Smooth muscle cell (in vitro differentiated cells): ENCODE results near the gene AMFR. TPM values are rescaled to one million over a fixed set of nuclear protein-coding genes. Genes with fewer than 3 reads are reported as not detected.

Source experiments
- DNase-seq: peaks from one replicate; lab custom pipeline; 2025; ENCODE audit not compliant: unreplicated experiment; lab: John Stamatoyannopoulos, UW
- H2AFZ ChIP-seq: fragments of 200-600 bp; sonication (generic); 2 replicates; pipeline ENCODE4 v1.6.0; 2016; ENCODE audit warnings: antibody characterized with exemption, low read depth, mild to moderate bottlenecking
- H3F3A ChIP-seq: fragments of 200-600 bp; sonication (generic); 2 replicates; pipeline ENCODE4 v1.6.0; 2017; ENCODE audit warnings: antibody characterized with exemption, low read depth
- H3K27ac ChIP-seq: fragments of 200-600 bp; sonication (generic); 2 replicates; pipeline ENCODE4 v1.5.1; 2016; ENCODE audit warnings: low read depth, mild to moderate bottlenecking
- H3K27me3 ChIP-seq: fragments of 200-600 bp; sonication (generic); 2 replicates; pipeline ENCODE4 v1.6.1; 2016; ENCODE audit warnings: low read depth, mild to moderate bottlenecking
- H3K36me3 ChIP-seq: fragments of 200-600 bp; sonication (generic); 2 replicates; pipeline ENCODE4 v1.5.1; 2016; ENCODE audit warnings: low read depth
- H3K4me1 ChIP-seq: fragments of 200-600 bp; sonication (generic); 2 replicates; pipeline ENCODE4 v1.5.1; 2016; ENCODE audit warnings: low read depth
- H3K4me2 ChIP-seq: fragments of 200-600 bp; sonication (generic); 2 replicates; pipeline ENCODE4 v1.6.0; 2016; ENCODE audit warnings: mild to moderate bottlenecking
- H3K4me3 ChIP-seq: fragments of 200-600 bp; sonication (generic); 2 replicates; pipeline ENCODE4 v1.5.1; 2016; ENCODE audit warnings: mild to moderate bottlenecking
- H3K79me2 ChIP-seq: fragments of 200-600 bp; sonication (generic); 2 replicates; pipeline ENCODE4 v1.6.0; 2016; ENCODE audit warnings: low read depth, mild to moderate bottlenecking
- H3K9ac ChIP-seq: fragments of 200-600 bp; sonication (generic); 2 replicates; pipeline ENCODE4 v1.6.0; 2016; ENCODE audit warnings: low read depth
- H3K9me3 ChIP-seq: fragments of 200-600 bp; sonication (generic); replicated peaks from 2 replicates; pipeline ENCODE4 v1.5.1; 2016; ENCODE audit warnings: low read depth
- H4K20me1 ChIP-seq: fragments of 200-600 bp; sonication (generic); 2 replicates; pipeline ENCODE4 v1.6.0; 2016; ENCODE audit warnings: low read depth
- WGBS: methylation state at CpG from one replicate; pipeline ENCODE4 v1.1.7; 2016; ENCODE audit warnings: low lambda C conversion rate; 5-methylcytosine and 5-hydroxymethylcytosine counted together
- polyA plus RNA-seq: library from polyadenylated mRNA; unstranded; fragments of >200 nt; fragmentation: Nextera tagmentation; extraction: Ambion mirVana; gene quantifications from 2 replicates; pipeline ENCODE4 v1.2.1, GENCODE V29; 2016
- total RNA-seq: library from RNA; depleted of rRNA; stranded (reverse); fragments of >200 nt; gene quantifications from 2 replicates; pipeline ENCODE4 v1.2.3, GENCODE V29; 2014
- TF ChIP-seq, protein P1 (sequence below): fragments of 200-600 bp; sonication (generic); IDR thresholded peaks from 2 replicates; pipeline ENCODE4 v1.5.1; 2017; ENCODE audit warnings: borderline replicate concordance, mild to moderate bottlenecking, antibody characterized with exemption; ENCODE audit not compliant: insufficient read depth, poor library complexity, severe bottlenecking

Gene AMFR
- total and polyA plus RNA-seq, 2 experiments from 2014 or later: 45.2 to 76.6 TPM

DNA sequence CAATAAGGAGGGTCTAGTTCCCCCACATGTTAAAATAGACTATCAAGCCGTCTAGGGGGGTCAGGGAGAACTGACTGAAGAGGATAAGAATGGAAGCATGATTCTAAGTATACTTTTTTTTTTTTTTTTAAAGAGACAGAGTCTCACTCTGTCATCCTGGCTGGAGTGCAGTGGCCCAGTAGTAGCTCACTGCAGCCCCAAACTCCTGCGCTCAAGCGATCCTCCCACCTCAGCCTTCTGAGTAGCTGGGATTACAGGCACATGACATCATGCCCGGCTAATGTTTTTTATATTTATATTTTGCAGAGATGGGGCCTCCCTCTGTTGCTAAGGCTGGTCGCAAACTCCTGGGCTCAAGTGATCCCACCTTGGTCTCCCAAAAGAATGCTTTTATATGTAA is 14.2 kb downstream of the AMFR start:
- H2AFZ ChIP-seq: no peak overlapping the region

DNA sequence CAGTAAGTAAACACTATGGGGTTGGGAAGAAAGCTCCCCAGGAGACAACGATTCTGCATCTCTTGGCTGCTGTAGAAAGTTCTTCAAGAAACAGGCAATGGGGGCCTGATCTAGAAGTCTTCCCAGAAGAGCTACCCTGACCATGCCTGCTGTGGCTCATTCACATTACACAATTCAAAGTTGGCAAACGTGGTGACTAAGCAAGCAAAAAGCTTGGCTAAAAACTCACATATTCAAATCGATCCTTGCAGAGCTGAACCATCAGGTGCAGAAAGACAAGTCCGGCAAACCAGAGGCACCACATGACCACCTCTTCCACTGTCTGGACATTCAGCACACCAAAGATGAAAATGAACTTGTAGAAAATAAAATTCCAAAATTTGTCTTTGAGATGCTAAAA is 16.1 kb downstream of the AMFR start:
- Histone ChIP-seq H2AFZ (no peak overlapping the region), H3K27ac (no peak overlapping the region), H3K4me2 (no peak overlapping the region), H3K9me3 (no peaks in the 10 kb centered on the region), H4K20me1 (peaks cover 5% of the 10 kb centered on the region), H3F3A (no peaks in the 10 kb centered on the region), H3K27me3 (no peaks in the 10 kb centered on the region), H3K4me3 (no peak overlapping the region), H3K79me2 (peaks cover 5% of the 10 kb centered on the region), H3K9ac (no peak overlapping the region), H3K36me3 (peaks cover 7% of the 10 kb centered on the region), H3K4me1 (no peaks in the 10 kb centered on the region)
- WGBS: 87% methylated on average over 4 of the region's 4 CpGs
- DNase-seq: no peak
- TF ChIP-seq, protein P1, sequence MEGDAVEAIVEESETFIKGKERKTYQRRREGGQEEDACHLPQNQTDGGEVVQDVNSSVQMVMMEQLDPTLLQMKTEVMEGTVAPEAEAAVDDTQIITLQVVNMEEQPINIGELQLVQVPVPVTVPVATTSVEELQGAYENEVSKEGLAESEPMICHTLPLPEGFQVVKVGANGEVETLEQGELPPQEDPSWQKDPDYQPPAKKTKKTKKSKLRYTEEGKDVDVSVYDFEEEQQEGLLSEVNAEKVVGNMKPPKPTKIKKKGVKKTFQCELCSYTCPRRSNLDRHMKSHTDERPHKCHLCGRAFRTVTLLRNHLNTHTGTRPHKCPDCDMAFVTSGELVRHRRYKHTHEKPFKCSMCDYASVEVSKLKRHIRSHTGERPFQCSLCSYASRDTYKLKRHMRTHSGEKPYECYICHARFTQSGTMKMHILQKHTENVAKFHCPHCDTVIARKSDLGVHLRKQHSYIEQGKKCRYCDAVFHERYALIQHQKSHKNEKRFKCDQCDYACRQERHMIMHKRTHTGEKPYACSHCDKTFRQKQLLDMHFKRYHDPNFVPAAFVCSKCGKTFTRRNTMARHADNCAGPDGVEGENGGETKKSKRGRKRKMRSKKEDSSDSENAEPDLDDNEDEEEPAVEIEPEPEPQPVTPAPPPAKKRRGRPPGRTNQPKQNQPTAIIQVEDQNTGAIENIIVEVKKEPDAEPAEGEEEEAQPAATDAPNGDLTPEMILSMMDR: no peak

More for the DNA sequence above, 14.2 kb downstream of the AMFR start:
- Histone ChIP-seq H3K79me2 (peaks cover 13% of the 10 kb centered on the region), H3F3A (no peaks in the 10 kb centered on the region), H3K9me3 (no peaks in the 10 kb centered on the region), H3K9ac (no peak overlapping the region), H3K27ac (peak overlapping the region; percentile 8), H3K4me1 (peaks cover 4% of the 10 kb centered on the region), H4K20me1 (peaks cover 23% of the 10 kb centered on the region), H3K4me2 (no peak overlapping the region), H3K36me3 (no peaks in the 10 kb centered on the region), H3K4me3 (no peak overlapping the region), H3K27me3 (no peaks in the 10 kb centered on the region)
- DNase-seq: no peak
- TF ChIP-seq, protein P1: no peak
- 73% methylated on average over 5 of the region's 5 CpGs for WGBS

DNA sequence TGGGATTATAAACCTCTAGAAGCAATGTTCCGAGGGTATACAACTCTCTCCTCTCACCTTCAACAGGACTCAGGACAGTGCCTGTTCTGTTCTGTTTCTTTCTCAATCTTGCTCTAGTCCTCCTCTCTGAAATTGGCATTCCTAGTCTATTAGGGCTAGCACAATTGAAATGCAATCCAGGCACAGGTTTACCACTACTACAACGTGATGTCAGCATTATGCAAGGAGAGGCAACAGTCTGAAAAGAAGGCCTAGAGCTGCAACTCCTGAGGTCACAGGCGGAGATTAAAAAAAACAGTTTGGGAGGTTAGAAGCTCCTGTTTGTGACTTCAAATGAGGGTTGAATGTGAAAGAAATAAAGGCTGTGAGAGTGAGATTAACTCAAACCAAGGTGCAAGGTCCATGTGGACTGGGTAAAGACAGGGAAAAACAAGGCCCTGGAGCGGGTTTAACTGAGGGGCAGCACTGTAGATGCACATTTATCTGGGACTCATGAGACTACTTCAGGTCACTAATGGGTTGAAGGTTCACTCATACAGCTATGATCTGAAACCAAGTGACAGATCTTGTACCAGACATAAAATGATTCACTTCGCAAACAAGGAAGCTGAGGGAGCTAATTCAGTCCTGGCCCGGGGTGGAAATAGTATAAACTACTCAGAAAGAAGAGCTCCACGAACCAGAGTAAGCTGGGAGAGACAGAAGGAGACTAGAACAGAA is 16.8 kb downstream of the AMFR start:
- Histone ChIP-seq H2AFZ (no peak overlapping the region), H3K4me2 (no peak overlapping the region), H3K4me3 (no peak overlapping the region), H3K27me3 (no peaks in the 10 kb centered on the region), H3K9ac (no peak overlapping the region), H3K79me2 (no peaks in the 10 kb centered on the region), H3K36me3 (peaks cover 8% of the 10 kb centered on the region), H3K27ac (no peak overlapping the region), H3K4me1 (no peaks in the 10 kb centered on the region), H3K9me3 (no peaks in the 10 kb centered on the region), H3F3A (no peaks in the 10 kb centered on the region), H4K20me1 (no peaks in the 10 kb centered on the region)
- DNase-seq: no peak
- TF ChIP-seq, protein P1: no peak
- WGBS: 80% methylated on average over 7 of the region's 7 CpGs
